ENCODE results near the gene ITGA3.

The ITGA3 gene

DNA sequence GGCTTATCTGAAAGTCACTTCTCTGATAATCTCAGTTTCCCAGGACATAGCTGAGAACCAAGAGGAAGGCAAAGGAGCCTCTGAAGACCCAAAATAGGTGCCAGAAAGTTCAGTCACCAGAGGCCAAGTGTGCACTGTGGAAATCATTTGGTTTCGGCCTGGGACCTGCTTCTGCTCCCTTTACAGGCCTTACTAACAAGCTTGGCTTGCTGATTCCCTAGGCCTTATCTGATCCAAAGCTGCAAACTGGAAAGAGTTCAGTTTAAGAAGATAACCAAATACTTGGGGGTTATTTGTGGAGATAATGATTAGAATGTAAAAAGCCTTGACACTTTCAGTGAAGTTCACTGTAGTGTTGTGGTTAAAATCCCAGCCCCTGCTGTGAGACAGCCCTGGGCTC, 17.0 kb downstream of the ITGA3 start:
- no peak for DNase-seq

DNA sequence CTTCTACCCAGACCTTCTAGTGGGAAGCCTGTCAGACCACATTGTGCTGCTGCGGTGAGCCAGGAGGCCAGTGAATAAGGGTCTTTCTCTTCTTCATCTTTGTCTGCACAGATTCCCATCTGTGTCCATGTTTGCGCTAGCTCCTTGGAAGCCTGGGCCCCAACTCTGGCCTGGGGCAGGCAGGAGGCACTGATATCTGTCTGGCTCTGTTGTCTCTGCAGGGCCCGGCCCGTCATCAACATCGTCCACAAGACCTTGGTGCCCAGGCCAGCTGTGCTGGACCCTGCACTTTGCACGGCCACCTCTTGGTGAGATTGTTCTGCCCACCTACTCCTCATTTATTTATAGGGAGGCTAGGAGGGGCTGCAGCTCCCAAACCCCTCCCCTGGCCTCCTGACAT, 18.3 kb downstream of the ITGA3 start:
- no peak for DNase-seq

DNA sequence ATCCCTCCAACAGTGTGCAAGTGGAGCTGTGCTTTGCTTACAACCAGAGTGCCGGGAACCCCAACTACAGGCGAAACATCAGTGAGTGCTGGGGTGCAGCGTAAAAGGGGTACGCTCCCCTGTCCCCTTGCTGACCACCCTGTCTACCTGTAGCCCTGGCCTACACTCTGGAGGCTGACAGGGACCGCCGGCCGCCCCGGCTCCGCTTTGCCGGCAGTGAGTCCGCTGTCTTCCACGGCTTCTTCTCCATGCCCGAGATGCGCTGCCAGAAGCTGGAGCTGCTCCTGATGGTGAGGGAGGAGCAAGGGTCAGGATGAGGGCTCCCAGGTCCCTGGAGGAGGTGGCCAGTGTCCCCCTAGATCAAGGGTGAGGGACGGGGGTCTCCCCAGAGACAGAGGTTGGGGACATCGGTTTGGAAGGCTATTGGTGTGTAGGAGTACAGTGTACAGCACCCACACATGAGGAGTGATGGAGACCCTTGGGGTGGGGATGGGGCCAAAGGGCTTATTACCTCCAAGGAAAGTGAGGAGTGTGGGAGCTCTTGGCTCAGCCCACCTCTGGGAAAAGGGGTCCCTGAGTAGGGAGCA, 19.6 kb downstream of the ITGA3 start:
- DNase-seq, result no peak

DNA sequence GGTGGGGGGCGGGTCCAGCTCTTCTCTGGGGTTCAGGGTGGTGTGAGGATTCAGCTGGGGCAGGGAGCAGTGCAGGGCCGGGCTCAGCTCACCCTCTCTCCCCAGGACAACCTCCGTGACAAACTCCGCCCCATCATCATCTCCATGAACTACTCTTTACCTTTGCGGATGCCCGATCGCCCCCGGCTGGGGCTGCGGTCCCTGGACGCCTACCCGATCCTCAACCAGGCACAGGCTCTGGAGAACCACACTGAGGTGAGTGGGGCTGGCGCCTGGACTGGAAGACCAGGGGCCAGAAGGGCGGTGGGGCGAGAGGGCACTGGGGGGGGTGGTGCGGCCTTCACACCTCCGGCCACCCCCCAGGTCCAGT, 20.3 kb downstream of the ITGA3 start:
- DNase-seq, result no peak

DNA sequence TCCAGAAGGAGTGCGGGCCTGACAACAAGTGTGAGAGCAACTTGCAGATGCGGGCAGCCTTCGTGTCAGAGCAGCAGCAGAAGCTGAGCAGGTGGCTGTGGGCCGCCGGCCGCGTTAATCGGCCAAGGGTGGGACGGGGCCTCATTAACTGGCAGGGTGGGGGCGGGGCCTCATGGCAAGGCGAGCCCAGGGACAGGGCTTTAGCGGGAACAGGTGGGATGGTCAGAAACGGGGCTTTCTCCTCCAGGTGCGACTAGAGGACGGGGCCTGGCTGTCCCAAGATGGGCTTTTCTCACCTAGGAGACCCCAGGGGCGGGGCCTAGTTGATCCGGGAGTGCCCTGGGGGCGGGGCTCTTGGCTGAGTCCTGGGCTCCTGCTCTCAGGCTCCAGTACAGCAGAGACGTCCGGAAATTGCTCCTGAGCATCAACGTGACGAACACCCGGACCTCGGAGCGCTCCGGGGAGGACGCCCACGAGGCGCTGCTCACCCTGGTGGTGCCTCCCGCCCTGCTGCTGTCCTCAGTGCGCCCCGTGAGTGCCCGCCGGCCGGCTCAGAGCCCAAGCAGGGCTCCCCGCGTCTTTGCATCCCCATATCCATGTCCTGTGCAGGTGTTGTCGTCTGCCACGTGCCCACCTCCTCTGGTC, 20.8 kb downstream of the ITGA3 start:
- no peak for DNase-seq

DNA sequence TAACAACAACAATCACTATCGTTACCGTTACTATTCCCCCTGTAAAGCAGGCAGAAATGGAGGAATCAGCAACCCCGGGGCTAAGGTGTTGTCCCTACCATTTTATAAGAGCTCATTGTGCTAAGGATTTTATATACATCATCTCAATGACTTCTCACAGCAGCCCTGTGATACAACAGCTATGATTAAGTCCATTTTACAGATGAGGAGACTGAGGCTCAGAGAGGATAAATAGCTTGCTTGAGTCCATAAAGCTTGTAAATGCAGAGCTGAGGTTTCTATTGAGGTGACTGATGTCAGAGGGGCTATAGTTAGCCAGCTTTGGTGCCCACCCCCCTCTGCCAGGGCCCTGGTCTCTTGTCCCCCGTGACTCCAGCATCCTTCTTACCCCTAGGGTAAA, 22.5 kb downstream of the ITGA3 start:
- no peak for DNase-seq

DNA sequence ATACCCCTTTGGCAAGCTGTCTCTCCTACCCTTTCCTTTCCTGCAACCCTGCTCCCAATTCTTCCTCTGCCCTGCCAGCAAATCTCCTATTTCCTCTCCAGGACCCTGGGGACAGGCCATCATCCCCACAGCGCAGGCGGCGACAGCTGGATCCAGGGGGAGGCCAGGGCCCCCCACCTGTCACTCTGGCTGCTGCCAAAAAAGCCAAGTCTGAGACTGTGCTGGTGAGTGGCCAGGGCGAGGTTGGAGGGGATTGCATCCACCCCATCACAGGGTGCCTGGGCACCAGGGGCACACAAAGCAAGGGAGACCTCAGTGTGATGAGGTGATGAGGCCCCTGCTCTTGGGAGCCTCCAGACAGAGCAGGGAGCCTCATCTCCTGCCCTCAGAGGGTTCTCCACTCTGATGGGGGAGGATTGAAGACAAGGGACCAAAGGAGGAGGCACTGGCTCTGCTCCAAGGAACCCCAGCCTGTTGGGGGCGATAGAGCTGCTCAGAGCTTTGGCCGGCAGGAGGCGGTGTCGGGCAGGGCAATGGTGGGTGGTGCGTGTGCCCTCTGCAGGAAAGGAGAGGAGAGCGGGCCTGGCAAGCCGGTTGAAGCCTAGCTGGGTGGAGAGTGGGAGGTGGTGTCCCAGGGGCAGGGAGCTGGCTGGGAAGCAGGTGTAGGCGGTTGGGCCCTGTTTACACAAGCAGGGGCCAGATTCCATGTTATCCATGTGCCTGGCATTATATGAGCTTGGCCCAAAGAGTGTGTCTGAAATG, 23.6 kb downstream of the ITGA3 start:
- DNase-seq, result peak; percentile 41

DNA sequence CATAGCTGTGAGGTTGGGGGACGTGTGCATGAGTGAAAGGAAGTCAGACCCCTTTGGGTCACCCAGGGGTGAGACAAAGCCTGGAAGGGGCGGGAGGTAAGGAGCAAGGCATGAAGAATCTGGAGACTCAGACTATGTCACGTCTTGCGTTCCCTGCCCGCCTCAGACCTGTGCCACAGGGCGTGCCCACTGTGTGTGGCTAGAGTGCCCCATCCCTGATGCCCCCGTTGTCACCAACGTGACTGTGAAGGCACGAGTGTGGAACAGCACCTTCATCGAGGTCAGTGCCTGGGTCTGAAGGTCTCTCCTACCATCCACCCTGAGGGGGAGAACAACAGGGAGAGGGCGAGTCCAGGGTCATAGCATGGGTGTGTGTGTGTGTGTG, 24.2 kb downstream of the ITGA3 start:
- DNase-seq, result no peak

DNA sequence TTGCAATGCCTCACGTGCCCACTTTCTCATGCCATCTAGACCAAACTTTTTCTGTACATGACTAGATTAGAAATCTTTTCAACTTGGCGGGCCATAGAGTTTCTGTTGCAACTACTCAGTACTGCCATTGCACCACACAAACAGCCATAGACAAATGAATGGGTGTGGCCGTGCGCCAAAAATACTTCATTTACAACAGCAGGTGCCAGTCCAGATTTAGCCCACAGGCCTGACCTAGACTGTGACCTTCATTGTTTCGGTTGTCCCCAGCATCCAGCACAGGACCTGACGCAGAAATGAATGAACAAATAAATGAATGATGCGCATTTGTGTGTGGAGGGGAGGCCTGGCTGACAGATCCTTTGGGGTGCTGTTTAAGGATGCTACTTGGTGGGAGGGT, 24.9 kb downstream of the ITGA3 start:
- no peak for DNase-seq

DNA sequence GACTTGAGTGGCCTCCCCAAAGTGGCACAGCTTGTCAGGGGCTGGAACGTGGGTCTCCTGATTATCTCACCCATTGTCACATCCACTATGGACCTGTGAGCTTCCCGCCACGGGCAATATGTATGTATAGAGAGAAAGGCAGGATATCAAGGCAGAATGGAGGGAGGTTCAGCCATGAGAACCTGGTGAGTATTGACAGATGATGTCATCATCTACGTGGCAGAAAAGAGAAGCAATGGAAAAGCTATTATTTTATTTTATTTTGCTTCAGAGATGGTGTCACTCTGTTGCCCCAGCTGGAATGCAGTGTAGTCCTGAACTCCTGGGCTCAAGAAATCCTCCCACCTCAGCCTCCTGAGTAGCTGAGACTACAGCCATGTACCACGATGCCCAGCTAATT, 25.8 kb downstream of the ITGA3 start:
- no peak for DNase-seq

DNA sequence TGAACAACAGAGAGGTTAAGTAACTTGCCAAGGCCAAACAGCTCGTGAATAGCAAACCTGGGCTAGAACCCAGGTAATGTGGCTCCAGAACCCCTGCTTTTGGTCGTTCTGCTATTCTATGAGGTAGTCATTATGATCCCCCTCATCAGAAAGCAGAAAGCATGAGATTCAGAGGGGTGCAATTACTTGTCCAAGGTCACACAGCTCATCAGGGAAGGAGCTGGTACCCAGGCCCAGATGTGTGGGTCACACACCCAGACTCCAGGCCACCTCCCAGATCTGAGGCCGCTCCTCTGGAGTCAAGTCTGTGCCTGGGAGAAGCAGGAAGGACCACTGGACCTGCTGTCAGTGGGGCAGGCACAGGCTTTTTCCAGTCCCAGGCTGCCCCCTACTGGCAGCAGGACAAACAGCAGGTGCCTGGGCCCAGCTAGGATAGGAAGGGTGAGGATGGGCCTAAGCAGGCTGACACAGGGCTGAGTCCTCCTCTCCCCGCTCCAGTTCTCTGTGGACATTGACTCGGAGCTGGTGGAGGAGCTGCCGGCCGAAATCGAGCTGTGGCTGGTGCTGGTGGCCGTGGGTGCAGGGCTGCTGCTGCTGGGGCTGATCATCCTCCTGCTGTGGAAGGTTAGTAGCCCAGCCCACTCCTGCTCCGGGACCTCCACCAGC, 31.5 kb downstream of the ITGA3 start:
- peak; percentile 86 for DNase-seq

DNA sequence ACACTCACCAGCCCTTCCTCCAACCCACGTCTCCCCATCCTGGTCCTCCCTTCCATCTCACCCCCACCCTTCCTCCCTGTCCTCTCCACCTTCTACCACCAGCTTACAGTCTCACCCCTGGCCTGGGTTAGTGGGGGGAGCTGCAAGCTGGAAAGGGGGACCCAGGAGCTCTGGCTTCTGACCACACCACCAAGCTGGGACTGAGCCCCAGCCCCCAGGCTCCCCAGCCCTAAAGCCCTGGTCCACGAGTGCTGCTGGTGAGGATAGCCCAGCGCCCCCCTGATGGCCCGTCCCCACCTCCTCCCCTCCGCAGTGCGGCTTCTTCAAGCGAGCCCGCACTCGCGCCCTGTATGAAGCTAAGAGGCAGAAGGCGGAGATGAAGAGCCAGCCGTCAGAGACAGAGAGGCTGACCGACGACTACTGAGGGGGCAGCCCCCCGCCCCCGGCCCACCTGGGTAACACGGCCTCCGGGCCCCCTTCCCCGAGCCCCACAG, 32.0 kb downstream of the ITGA3 start:
- DNase-seq, result no peak

DNA sequence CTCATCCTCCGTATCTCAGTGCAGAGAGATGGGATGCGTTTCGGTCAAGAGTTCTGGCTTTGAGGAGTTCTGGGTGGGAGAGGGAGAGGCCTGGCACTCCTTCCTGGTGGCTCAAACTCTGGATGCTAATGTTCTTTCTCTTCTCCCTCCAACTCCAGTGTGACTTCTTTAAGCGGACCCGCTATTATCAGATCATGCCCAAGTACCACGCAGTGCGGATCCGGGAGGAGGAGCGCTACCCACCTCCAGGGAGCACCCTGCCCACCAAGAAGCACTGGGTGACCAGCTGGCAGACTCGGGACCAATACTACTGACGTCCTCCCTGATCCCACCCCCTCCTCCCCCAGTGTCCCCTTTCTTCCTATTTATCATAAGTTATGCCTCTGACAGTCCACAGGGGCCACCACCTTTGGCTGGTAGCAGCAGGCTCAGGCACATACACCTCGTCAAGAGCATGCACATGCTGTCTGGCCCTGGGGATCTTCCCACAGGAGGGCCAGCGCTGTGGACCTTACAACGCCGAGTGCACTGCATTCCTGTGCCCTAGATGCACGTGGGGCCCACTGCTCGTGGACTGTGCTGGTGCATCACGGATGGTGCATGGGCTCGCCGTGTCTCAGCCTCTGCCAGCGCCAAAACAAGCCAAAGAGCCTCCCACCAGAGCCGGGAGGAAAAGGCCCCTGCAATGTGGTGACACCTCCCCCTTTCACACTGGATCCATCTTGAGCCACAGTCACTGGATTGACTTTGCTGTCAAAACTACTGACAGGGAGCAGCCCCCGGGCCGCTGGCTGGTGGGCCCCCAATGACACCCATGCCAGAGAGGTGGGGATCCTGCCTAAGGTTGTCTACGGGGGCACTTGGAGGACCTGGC, 33.3 kb downstream of the ITGA3 start:
- DNase-seq, result no peak

DNA sequence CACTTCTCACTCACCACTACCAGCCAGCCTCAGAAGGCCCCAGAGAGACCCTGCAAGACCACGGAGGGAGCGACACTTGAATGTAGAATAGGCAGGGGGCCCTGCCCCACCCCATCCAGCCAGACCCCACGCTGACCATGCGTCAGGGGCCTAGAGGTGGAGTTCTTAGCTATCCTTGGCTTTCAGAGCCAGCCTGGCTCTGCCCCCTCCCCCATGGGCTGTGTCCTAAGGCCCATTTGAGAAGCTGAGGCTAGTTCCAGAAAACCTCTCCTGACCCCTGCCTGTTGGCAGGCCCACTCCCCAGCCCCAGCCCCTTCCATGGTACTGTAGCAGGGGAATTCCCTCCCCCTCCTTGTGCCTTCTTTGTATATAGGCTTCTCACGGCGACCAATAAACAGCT, 34.2 kb downstream of the ITGA3 start:
- DNase-seq, result no peak

DNA sequence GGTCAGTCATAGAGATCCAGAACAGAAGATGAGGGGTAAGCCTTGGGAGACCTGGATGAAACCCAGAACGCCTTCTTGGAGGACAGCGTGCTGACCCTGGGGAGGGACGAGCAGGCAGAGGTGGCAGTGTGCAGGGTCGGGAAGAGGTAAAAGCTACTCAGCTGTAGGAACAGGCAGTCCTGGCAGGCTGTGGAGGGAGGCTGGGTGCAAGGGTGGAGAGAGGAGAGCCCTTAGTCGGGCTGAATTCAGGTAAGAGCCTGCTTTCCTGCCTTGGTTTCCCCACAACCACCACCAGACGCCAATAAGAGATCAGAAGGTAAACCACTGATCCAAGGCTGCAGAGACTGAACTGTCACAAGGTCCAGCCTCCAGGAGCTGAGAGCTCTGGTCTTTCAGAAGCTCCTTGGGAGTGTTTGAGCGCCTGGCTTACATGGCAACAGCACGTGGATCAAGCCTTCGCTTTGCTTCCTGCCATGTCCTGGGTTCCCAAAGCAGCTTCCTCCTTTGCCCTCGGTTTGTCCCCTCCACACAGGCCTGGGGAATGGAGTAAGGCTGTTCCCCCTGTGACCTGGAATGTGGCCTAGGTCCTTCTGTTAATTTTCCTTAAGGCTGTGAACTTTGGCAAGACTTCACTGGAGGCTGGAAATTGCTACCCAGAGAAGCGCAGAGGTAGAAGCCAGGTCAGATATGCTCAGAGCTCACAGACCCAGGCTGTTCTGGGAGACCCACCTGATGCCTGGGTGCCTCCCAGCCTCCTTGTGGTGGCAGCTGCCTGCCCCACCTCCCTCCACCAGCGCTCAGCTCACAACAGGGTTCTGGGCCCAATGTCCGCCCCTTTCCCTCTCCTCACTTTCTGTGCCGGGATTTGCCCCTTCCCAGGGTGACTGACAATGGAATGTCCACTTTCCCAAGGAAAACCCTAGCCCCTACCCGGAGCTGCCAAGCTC, 35.3 kb downstream of the ITGA3 start:
- DNase-seq, result no peak

DNA sequence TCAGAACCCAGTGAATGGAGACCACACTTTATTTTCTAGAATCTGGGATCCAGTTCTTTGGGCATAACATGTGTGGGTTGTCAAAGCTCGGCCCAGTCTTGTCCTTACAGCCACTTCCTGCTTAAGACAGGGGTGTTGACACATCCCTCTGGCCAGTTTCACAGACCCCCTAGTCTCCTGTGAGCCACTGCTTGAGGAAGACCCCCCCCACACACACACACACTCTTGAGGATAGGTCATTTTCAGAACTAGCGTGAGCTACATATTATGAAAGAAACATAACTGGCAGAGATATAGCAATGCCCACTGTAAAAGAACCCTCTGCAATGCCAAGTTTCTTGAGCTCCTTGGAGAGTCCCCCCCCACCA, 36.0 kb downstream of the ITGA3 start:
- no peak for DNase-seq

DNA sequence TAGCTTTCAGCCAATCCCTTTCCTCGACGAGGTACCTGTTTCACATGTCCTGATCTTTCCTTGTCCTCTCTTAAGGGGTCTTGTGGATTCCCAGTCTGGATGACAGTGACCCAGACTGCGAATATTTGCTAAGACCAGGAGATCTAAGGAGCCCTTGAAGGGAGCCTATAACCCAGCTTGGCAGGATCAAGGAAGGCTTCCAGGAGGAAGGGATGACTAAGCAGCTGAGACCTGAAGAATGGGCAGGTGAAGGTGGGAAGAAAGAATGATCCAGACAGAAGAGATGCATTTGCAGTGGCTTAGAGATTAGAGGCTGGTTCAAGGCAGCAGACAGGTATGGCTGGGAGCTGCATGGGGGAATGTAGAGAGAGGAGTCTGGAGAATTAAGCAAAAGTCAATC, 37.3 kb downstream of the ITGA3 start:
- DNase-seq, result no peak

DNA sequence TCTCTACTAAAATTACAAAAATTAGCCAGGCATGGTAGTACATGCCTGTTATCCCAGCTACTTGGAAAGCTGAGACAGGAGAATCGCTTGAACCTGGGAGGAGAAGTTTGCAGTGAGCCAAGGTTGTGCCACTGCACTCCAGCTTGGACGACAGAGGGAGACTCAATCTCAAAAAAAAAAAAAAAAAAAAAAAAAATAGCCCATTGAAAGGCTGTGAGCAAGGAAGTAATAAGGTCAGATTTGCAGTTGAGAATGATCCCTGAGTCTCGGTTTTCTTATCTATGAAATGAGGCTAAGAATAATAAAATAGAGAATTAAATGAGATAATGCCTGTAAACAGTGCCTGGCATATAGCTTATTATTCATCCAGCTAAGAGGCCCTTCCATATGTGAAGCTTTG, 37.9 kb downstream of the ITGA3 start:
- DNase-seq, result no peak

DNA sequence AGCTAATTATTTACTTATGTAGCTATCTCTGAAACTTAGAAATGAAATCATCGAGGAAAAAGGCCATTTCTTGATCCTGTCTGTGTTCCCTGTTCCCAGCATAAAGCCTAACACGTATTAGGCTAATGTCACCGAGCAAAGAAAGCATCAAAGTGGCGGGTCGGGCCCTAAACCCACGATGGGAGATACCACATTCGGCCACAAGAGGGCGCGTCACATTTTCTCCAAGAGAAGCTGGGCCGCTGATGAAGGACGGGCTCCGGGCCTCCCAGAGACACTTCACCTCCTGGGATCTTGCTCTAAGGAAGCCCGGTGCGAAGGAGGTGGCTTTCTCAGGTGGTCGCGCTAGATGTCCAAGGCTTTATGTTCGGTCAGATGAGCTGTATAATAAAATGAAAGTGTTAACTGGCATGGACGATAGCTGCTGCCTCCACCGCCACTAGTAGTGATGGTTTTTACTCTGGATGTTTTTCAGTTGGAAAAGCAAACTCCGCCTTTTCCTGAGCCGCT, 38.4 kb downstream of the ITGA3 start:
- DNase-seq, result peak; percentile 91

DNA sequence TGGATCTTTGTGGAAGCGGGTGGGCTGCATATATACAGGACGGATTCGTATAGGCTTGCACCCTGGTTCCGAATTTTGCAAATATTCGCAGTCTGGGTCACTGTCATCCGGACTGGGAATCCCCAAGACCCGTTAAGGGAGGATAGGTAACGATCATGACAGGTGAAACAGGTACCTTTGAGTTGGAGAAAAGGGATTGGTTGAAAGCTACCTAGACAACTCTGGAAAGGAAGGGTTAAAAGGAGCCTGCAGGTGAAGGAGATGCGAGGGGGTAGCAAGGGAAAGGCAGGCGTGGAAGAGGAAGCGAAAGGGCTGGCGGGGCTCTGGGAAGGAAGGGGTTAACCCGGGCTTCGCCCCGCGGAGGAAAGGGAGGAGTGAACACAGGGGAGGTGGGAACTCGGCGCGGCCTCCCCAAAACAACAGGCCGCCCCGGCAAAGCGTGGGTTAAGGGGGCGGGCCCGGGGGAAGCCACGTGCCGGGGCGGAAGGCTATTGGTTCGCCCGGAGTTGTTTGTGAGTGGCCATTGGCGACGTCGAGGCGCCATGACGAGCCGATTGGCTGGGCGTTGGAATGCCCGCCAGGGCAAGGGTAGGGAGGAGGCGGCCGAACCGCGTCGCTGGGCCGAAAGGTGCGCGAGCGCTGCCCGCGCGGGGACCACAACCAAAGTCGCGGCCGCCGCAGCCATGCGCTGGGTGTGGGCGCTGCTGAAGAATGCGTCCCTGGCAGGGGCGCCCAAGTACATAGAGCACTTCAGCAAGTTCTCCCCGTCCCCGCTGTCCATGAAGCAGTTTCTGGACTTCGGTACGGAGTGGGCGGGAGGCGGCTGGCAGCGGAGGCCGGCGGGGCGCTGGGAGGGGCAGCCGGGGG, 39.1 kb downstream of the ITGA3 start, which contains the start of gene PDK2:
PDK2 (plus strand) TSS at position 599 of the 867 bp plus-strand sequence; CDS start at position 684, 85 bp downstream.
- peak; percentile 95 for DNase-seq

Data from activated CD4-positive, alpha-beta T cell treated with anti-CD3 and anti-CD28 coated beads, Interleukin-2, Interleukin-6, amounts not matched to agents 100 ng/mL and 50 ng/mL, durations not matched to agents 16 hours and 8 hours (primary cell).